ENCODE data around the gene IFNG-AS1.

The IFNG-AS1 gene

GRCh38 chr12:68040450-68041075 lies 51.3 kb downstream of the IFNG-AS1 start:
- DNase-seq = peak; percentile 72

- peak; percentile 23 for DNase-seq
Measured at GRCh38 chr12:68042212-68042699, 53.0 kb downstream of the IFNG-AS1 start.

- no peak for DNase-seq
Measured at GRCh38 chr12:68043435-68043834, 54.2 kb downstream of the IFNG-AS1 start.

- no peak for DNase-seq
Measured at GRCh38 chr12:68048648-68049297, 59.5 kb downstream of the IFNG-AS1 start.

GRCh38 chr12:68056300-68056699 lies 67.1 kb downstream of the IFNG-AS1 start:
- DNase-seq = no peak

- no peak for DNase-seq
Measured at GRCh38 chr12:68063900-68064590, 74.8 kb downstream of the IFNG-AS1 start.

GRCh38 chr12:68065163-68065562 lies 75.9 kb downstream of the IFNG-AS1 start:
- DNase-seq = no peak

GRCh38 chr12:68065687-68066086 lies 76.4 kb downstream of the IFNG-AS1 start:
- no peak for DNase-seq

- DNase-seq = no peak
Measured at GRCh38 chr12:68067762-68068376, 78.6 kb downstream of the IFNG-AS1 start.

GRCh38 chr12:68069275-68069674 lies 80.0 kb downstream of the IFNG-AS1 start:
- DNase-seq = no peak

All from fibroblast of skin of right biceps (primary cell).